Hepatocyte (in vitro differentiated cells): ENCODE results near the gene ZBTB25. TPM values are rescaled to one million over a fixed set of nuclear protein-coding genes. Genes with fewer than 3 reads are reported as not detected.

Source experiments
- DNase-seq: peaks from one replicate; pipeline ENCODE4 v3.0.0-alpha.2; 2016; ENCODE audit warnings: low spot score
- H2AFZ ChIP-seq: fragments of 200-600 bp; sonication (generic); 2 replicates; pipeline ENCODE4 v1.6.0; 2016; ENCODE audit warnings: antibody characterized with exemption, mild to moderate bottlenecking
- H3K27ac ChIP-seq: fragments of 200-600 bp; sonication (generic); 2 replicates; pipeline ENCODE4 v1.5.1; 2016; ENCODE audit warnings: mild to moderate bottlenecking
- H3K27me3 ChIP-seq: fragments of 200-600 bp; sonication (generic); 2 replicates; pipeline ENCODE4 v1.6.1; 2016
- H3K36me3 ChIP-seq: fragments of 200-600 bp; sonication (generic); replicated peaks from 2 replicates; pipeline ENCODE4 v1.5.1; 2016; ENCODE audit warnings: low read depth; ENCODE audit not compliant: insufficient read depth
- H3K4me1 ChIP-seq: fragments of 200-600 bp; sonication (generic); 2 replicates; pipeline ENCODE4 v1.5.1; 2016; ENCODE audit warnings: mild to moderate bottlenecking, moderate library complexity; ENCODE audit not compliant: insufficient read depth
- H3K4me2 ChIP-seq: fragments of 200-600 bp; sonication (generic); 2 replicates; pipeline ENCODE4 v1.6.0; 2016
- H3K4me3 ChIP-seq: fragments of 200-600 bp; sonication (generic); 2 replicates; pipeline ENCODE4 v1.5.1; 2016; ENCODE audit warnings: mild to moderate bottlenecking
- H3K79me2 ChIP-seq: fragments of 200-600 bp; sonication (generic); 2 replicates; pipeline ENCODE4 v1.6.0; 2017; ENCODE audit warnings: mild to moderate bottlenecking
- H3K9me2 ChIP-seq: fragments of 200-600 bp; sonication (generic); replicated peaks from 2 replicates; pipeline ENCODE4 v1.6.0; 2017; ENCODE audit warnings: mild to moderate bottlenecking; ENCODE audit not compliant: insufficient read depth
- H3K9me3 ChIP-seq: fragments of 200-600 bp; sonication (generic); 2 replicates; pipeline ENCODE4 v1.5.1; 2016; ENCODE audit warnings: low read depth, mild to moderate bottlenecking
- H4K20me1 ChIP-seq: fragments of 200-600 bp; sonication (generic); 2 replicates; pipeline ENCODE4 v1.6.0; 2016; ENCODE audit warnings: mild to moderate bottlenecking; ENCODE audit not compliant: insufficient read depth, poor library complexity, severe bottlenecking
- CTCF ChIP-seq: fragments of 200-600 bp; sonication (generic); IDR thresholded peaks from 2 replicates; pipeline ENCODE4 v1.5.1; 2016; ENCODE audit warnings: antibody characterized with exemption, mild to moderate bottlenecking; ENCODE audit not compliant: poor library complexity
- EZH2 ChIP-seq: fragments of 200-600 bp; sonication (generic); IDR thresholded peaks from 2 replicates; pipeline ENCODE4 v1.6.1; 2016; ENCODE audit warnings: antibody characterized with exemption, mild to moderate bottlenecking, borderline replicate concordance
- EZH2phosphoT487 ChIP-seq: fragments of 200-600 bp; sonication (generic); IDR thresholded peaks from one replicate; pipeline ENCODE4 v1.6.1; 2018; ENCODE audit warnings: antibody characterized with exemption, mild to moderate bottlenecking, low read depth, moderate library complexity; ENCODE audit not compliant: unreplicated experiment, severe bottlenecking
- WGBS: methylation state at CpG from one replicate; pipeline ENCODE4 v1.1.6; 2016; ENCODE audit warnings: low lambda C conversion rate; ENCODE audit errors: missing lambda C conversion rate; 5-methylcytosine and 5-hydroxymethylcytosine counted together
- polyA plus RNA-seq: library from polyadenylated mRNA; unstranded; fragments of >200 nt; fragmentation: Nextera tagmentation; extraction: Ambion mirVana; gene quantifications from 2 replicates; pipeline ENCODE4 v1.2.1, GENCODE V29; 2016
- total RNA-seq: library from RNA; depleted of rRNA; stranded (reverse); fragments of >200 nt; gene quantifications from 2 replicates; pipeline ENCODE4 v1.2.3, GENCODE V29; 2014

Gene ZBTB25
- total and polyA plus RNA-seq, 2 experiments from 2014 or later = 7.0 to 8.4 TPM

DNA sequence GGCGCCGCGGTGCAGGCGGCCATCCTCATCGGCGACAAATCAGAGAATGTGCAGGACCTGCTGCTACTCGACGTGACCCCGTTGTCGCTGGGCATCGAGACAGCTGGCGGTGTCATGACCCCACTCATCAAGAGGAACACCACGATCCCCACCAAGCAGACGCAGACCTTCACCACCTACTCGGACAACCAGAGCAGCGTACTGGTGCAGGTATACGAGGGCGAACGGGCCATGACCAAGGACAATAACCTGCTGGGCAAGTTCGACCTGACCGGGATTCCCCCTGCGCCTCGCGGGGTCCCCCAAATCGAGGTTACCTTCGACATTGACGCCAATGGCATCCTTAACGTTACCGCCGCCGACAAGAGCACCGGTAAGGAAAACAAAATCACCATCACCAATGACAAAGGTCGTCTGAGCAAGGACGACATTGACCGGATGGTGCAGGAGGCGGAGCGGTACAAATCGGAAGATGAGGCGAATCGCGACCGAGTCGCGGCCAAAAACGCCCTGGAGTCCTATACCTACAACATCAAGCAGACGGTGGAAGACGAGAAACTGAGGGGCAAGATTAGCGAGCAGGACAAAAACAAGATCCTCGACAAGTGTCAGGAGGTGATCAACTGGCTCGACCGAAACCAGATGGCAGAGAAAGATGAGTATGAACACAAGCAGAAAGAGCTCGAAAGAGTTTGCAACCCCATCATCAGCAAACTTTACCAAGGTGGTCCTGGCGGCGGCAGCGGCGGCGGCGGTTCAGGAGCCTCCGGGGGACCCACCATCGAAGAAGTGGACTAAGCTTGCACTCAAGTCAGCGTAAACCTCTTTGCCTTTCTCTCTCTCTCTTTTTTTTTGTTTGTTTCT lies 38.6 kb upstream of the ZBTB25 start:
- no peak for TF ChIP-seq CTCF
- TF ChIP-seq EZH2phosphoT487 = no peak
- no peak for TF ChIP-seq EZH2
- Histone ChIP-seq H3K9me2 (no peaks in the 10 kb centered on the region), H3K4me3 (no peak overlapping the region), H3K27me3 (no peaks in the 10 kb centered on the region), H3K27ac (no peak overlapping the region), H3K4me2 (no peak overlapping the region), H2AFZ (no peak overlapping the region), H3K79me2 (no peaks in the 10 kb centered on the region), H4K20me1 (no peaks in the 10 kb centered on the region), H3K36me3 (no peaks in the 10 kb centered on the region), H3K9me3 (no peaks in the 10 kb centered on the region), H3K4me1 (peaks cover 6% of the 10 kb centered on the region)
- 97% methylated on average over 61 of the region's 61 CpGs for WGBS
- no peak for DNase-seq

DNA sequence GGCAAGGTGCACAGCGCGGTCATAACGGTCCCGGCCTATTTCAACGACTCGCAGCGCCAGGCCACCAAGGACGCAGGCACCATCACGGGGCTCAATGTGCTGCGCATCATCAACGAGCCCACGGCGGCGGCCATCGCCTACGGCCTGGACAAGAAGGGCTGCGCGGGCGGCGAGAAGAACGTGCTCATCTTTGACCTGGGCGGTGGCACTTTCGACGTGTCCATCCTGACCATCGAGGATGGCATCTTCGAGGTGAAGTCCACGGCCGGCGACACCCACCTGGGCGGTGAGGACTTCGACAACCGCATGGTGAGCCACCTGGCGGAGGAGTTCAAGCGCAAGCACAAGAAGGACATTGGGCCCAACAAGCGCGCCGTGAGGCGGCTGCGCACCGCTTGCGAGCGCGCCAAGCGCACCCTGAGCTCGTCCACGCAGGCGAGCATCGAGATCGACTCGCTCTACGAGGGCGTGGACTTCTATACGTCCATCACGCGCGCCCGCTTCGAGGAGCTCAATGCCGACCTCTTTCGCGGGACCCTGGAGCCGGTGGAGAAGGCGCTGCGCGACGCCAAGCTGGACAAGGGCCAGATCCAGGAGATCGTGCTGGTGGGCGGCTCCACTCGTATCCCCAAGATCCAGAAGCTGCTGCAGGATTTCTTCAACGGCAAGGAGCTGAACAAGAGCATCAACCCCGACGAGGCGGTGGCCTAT lies 37.8 kb upstream of the ZBTB25 start:
- H3K27ac ChIP-seq = no peak overlapping the region
- no peak overlapping the region for H2AFZ ChIP-seq
- H3K27me3 ChIP-seq = no peaks in the 10 kb centered on the region
- H3K79me2 ChIP-seq = no peaks in the 10 kb centered on the region
- H4K20me1 ChIP-seq = no peaks in the 10 kb centered on the region
- no peak for DNase-seq
- 99% methylated on average over 64 of the region's 73 CpGs for WGBS
- no peak overlapping the region for H3K4me3 ChIP-seq
- peaks cover 6% of the 10 kb centered on the region for H3K4me1 ChIP-seq
- H3K36me3 ChIP-seq = no peaks in the 10 kb centered on the region
- H3K4me2 ChIP-seq = no peak overlapping the region
- H3K9me2 ChIP-seq = no peaks in the 10 kb centered on the region
- H3K9me3 ChIP-seq = no peaks in the 10 kb centered on the region
- TF ChIP-seq CTCF (no peak), EZH2 (no peak), EZH2phosphoT487 (no peak)

DNA sequence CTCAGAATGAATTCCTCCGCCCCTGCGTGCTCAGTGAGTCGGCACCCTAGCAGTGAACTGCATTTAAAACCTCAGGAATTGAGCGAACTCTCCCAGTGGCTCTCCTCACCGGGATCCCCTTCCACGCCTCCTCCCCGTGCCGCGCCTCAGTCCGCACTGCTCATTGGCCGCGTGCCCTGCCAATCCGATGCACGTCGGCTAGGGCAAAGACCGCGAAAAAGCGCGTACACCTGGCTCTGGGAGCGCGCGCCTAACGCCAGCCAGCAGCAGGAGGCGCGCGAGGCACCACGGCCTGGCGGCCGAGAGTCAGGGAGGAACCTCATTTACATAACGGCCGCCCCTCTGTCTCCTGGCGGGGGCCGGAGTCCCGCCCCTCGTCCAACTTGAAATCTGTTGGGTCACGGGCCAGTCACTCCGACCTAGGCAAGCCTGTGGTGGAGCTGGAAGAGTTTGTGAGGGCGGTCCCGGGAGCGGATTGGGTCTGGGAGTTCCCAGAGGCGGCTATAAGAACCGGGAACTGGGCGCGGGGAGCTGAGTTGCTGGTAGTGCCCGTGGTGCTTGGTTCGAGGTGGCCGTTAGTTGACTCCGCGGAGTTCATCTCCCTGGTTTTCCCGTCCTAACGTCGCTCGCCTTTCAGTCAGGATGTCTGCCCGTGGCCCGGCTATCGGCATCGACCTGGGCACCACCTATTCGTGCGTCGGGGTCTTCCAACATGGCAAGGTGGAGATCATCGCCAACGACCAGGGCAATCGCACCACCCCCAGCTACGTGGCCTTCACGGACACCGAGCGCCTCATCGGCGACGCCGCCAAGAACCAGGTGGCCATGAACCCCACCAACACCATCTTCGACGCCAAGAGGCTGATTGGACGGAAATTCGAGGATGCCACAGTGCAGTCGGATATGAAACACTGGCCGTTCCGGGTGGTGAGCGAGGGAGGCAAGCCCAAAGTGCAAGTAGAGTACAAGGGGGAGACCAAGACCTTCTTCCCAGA lies 36.9 kb upstream of the ZBTB25 start, which contains the start of gene HSPA2:
Gene HSPA2 (plus strand): TSS at position 534 of the 995 bp plus-strand sequence. CDS start 109 bp downstream, at position 643.
- WGBS = 50% methylated on average over 79 of the region's 79 CpGs
- Histone ChIP-seq H3K36me3 (no peaks in the 10 kb centered on the region), H2AFZ (peak within 1 kb of the TSS; percentile 98), H3K9me2 (no peaks in the 10 kb centered on the region), H3K27me3 (no peaks in the 10 kb centered on the region), H3K4me1 (peaks cover 6% of the 10 kb centered on the region), H3K9me3 (no peaks in the 10 kb centered on the region), H3K4me2 (peak within 1 kb of the TSS; percentile 83), H4K20me1 (no peaks in the 10 kb centered on the region), H3K4me3 (peak within 1 kb of the TSS; percentile 40), H3K79me2 (no peaks in the 10 kb centered on the region), H3K27ac (peak within 1 kb of the TSS; percentile 84)
- TF ChIP-seq EZH2 (no peak), CTCF (peak; percentile 77)
- peak; percentile 97 for DNase-seq
